K562 (cell line): ENCODE measurements around the gene ERC2. TPM values are rescaled to one million over a fixed set of nuclear protein-coding genes. Genes with fewer than 3 reads are reported as not detected.

ENCODE experiments used
- ATAC-seq: fragments of 200-7000 bp; cut with Tn5 transposase; 3 replicates; pipeline ENCODE4 v1.9.1; 2020; ENCODE audit warnings: moderate library complexity
- BruUV-seq: library from RNA; stranded (reverse); fragments of 400-500 nt; replicated peaks from 2 replicates; lab custom pipeline; 2021; lab: Mats Ljungman, UMichigan
- CTCF ChIA-PET: fragments of 300-600 bp; formaldehyde crosslinking; extraction: SDS; loops from one replicate; lab custom pipeline; 2021; ENCODE audit warnings: low intra/inter-chr PET ratio; lab: Yijun Ruan, JAX
- POLR2A ChIA-PET: fragments of 300-600, 350-650 bp; sonication (Branson Sonifier 250); formaldehyde crosslinking; extraction: SDS; loops from one replicate; lab custom pipeline; 2021; ENCODE audit warnings: antibody characterized with exemption, inconsistent platforms; lab: Yijun Ruan, JAX
- DNase-seq, 4 experiments: peaks; one replicate each; pipeline versions ENCODE4 v3.0.0 to v3.0.0-alpha.2; 2011 to 2018; ENCODE audit warnings: low spot score in 3 of 4, mixed read lengths in 3 of 4; ENCODE audit errors: extremely low read depth in 1 of 4
- FAIRE-seq: peaks from 2 replicates; lab custom pipeline; 2011; peaks lifted over from hg19 to GRCh38; lab: Jason Lieb, UNC
- H2AFZ ChIP-seq: 2 replicates; pipeline ENCODE4 v1.6.0; 2011; ENCODE audit warnings: low read depth, low read length, control low read depth, inconsistent platforms
- H3K27ac ChIP-seq: fragments of 200-600 bp; 3 replicates; pipeline ENCODE4 v1.8.0; 2011; ENCODE audit warnings: low read depth, mild to moderate bottlenecking, control low read depth, inconsistent platforms, low read length, moderate library complexity, mixed read lengths; ENCODE audit errors: extremely low read depth
- H3K27me3 ChIP-seq, 2 experiments: fragments of 300-600 bp in 1 of 2; 2 replicates in 1 of 2; 3 replicates in 1 of 2; pipeline versions ENCODE4 v1.6.0 to v1.8.0; 2011; ENCODE audit warnings: inconsistent platforms in 2 of 2, low read length in 2 of 2, mild to moderate bottlenecking in 1 of 2, mixed read lengths in 1 of 2, moderate library complexity in 1 of 2; ENCODE audit not compliant: control insufficient read depth in 2 of 2, insufficient read depth in 2 of 2
- H3K36me3 ChIP-seq: fragments of 300-600 bp; 3 replicates; pipeline ENCODE4 v1.8.0; 2011; ENCODE audit warnings: mild to moderate bottlenecking, low read length, inconsistent platforms; ENCODE audit not compliant: control insufficient read depth, insufficient read depth
- H3K4me1 ChIP-seq, 2 experiments: fragments of 200-600 bp in 1 of 2; replicated peaks in 1 of 2; 2 replicates in 1 of 2; 3 replicates in 1 of 2; pipeline versions ENCODE4 v1.5.1 to v1.8.0; 2011; ENCODE audit warnings: inconsistent platforms in 2 of 2, low read length in 2 of 2, mild to moderate bottlenecking in 1 of 2, mixed read lengths in 1 of 2, moderate library complexity in 1 of 2; ENCODE audit not compliant: control insufficient read depth in 2 of 2, insufficient read depth in 2 of 2
- H3K4me2 ChIP-seq: 2 replicates; pipeline ENCODE4 v1.6.1; 2011; ENCODE audit warnings: low read length, control low read depth, inconsistent platforms, mixed read lengths; ENCODE audit not compliant: insufficient read depth
- H3K4me3 ChIP-seq: fragments of 200-600 bp; sonication (generic), shearing (Covaris generic); 2 replicates; pipeline ENCODE4 v1.5.1; 2016; ENCODE audit warnings: control low read depth, inconsistent platforms
- H3K79me2 ChIP-seq: fragments of 200-600 bp; 3 replicates; pipeline ENCODE4 v1.8.0; 2011; ENCODE audit warnings: low read length, inconsistent platforms; ENCODE audit not compliant: control insufficient read depth, insufficient read depth
- H3K9ac ChIP-seq, 2 experiments: 2 replicates each; pipeline versions ENCODE4 v1.6.0 to v1.6.1; 2011; ENCODE audit warnings: low read depth in 2 of 2, low read length in 2 of 2, control low read depth in 1 of 2, inconsistent platforms in 1 of 2, mild to moderate bottlenecking in 1 of 2, mixed read lengths in 1 of 2; ENCODE audit not compliant: insufficient read depth in 1 of 2
- H3K9me1 ChIP-seq: one replicate; pipeline ENCODE4 v1.6.0; 2011; ENCODE audit warnings: inconsistent platforms, mild to moderate bottlenecking, low read length, moderate library complexity; ENCODE audit not compliant: control insufficient read depth, insufficient read depth
- H3K9me3 ChIP-seq: replicated peaks from 2 replicates; pipeline ENCODE4 v1.5.1; 2011; ENCODE audit warnings: low read depth, low read length, inconsistent platforms; ENCODE audit not compliant: control insufficient read depth, insufficient read depth
- H4K20me1 ChIP-seq: replicated peaks from 2 replicates; pipeline ENCODE4 v1.6.1; 2011; ENCODE audit warnings: low read length, inconsistent platforms, mixed read lengths; ENCODE audit not compliant: control insufficient read depth, insufficient read depth
- RFX1 ChIP-seq: fragments of 450-650 bp; IDR thresholded peaks from 2 replicates; pipeline ENCODE4 v1.6.1; 2016; ENCODE audit warnings: mild to moderate bottlenecking, moderate library complexity
- ZNF707 ChIP-seq: fragments of 250-450 bp; sonication (Bioruptor Pico); conservative IDR thresholded peaks from 2 replicates; pipeline ENCODE4 v1.8.0; 2022; ENCODE audit warnings: inconsistent platforms, mild to moderate bottlenecking, moderate library complexity
- WGBS: fragments of 100-300 bp; shearing (Covaris generic); methylation state at CpG from one replicate; pipeline ENCODE4 v1.1.6; 2016; ENCODE audit warnings: low coverage, mixed read lengths; ENCODE audit not compliant: insufficient coverage; ENCODE audit errors: missing lambda C conversion rate; 5-methylcytosine and 5-hydroxymethylcytosine counted together
- in situ Hi-C: fragments of 300-500 bp; cut with MboI; formaldehyde crosslinking; loops from 4 replicates; pipeline ENCODE4 v1.15.0; 2018; ENCODE audit warnings: inconsistent platforms, mixed read lengths
- intact Hi-C: fragments of 100-400 bp; cut with micrococcal nuclease; formaldehyde crosslinking; loops from 2 replicates; pipeline ENCODE4 v1.14.2; 2022
- polyA plus RNA-seq, 8 experiments: library from polyadenylated mRNA; depleted of rRNA in 4 of 8; stranded (reverse) in 5 of 8; unstranded in 3 of 8; fragments of >200 nt; fragmentation: Nextera tagmentation in 2 of 8; fragmentation: Illumina TruSeq in 1 of 8; extraction: Ambion mirVana in 2 of 8; extraction: Trizol in 1 of 8; gene quantifications; 2 replicates each; pipeline versions ENCODE4 v1.2.1 to v1.2.3, GENCODE V29; 2011 to 2014; ENCODE audit warnings: inconsistent platforms in 1 of 8, missing spikeins in 1 of 8
- total RNA-seq, 7 experiments: library from RNA; depleted of rRNA in 6 of 7; stranded (reverse); fragments of >200 nt in 6 of 7; fragmentation: Illumina TruSeq in 2 of 7; extraction: Trizol in 2 of 7; gene quantifications; 2 replicates each; pipeline versions ENCODE4 v1.2.1 to v1.2.3, GENCODE V29; 2011 to 2021; ENCODE audit warnings: low replicate concordance in 1 of 7
- TF ChIP-seq, protein P1 (sequence below): fragments of 450-650 bp; formaldehyde crosslinking; conservative IDR thresholded peaks from 2 replicates; pipeline ENCODE4 v1.4.0; 2022; ENCODE audit warnings: mild to moderate bottlenecking, missing genetic modification characterization

ERC2 gene
- total and polyA plus RNA-seq, 9 of the 15 experiments (the other 6 are each of a cell fraction or from before 2014, with no cell fraction given), result 0.04 to 0.18 (median 0.07) TPM; not detected in 2

- Histone ChIP-seq H3K36me3 (no peaks in the 10 kb centered on the region), H3K9me1 (no peaks in the 10 kb centered on the region), H3K9me3 (no peaks in the 10 kb centered on the region), H3K27me3 (peaks cover 0 to 4% of the 10 kb centered on the region in 2 experiments; a peak in 1 of 5 replicates), H3K9ac (no peak overlapping the region), H3K27ac (no peak overlapping the region), H3K4me1 (no peaks in the 10 kb centered on the region), H3K4me2 (no peak overlapping the region), H3K4me3 (no peak overlapping the region), H3K79me2 (no peaks in the 10 kb centered on the region), H4K20me1 (no peaks in the 10 kb centered on the region), H2AFZ (no peak overlapping the region)
- ChIA-PET POLR2A (interaction anchor here (0.6 kb wide), 1 partner anchor 629 kb away, joined by 5 read pairs; no protein-coding TSS in a partner anchor), CTCF (no interaction called here)
- intact Hi-C loops, result no loop called here
- no TSS peak for BruUV-seq
- 0% methylated on average over 3 of the region's 4 CpGs for WGBS
- ATAC-seq (no peak), DNase-seq (no peak), FAIRE-seq (no peak)
- TF ChIP-seq ZNF707 (CRISPR knock-in tag) (no peak), RFX1 (0 out of 2 replicates have a peak, but pooled peaks have one; percentile 9)
- in situ Hi-C loops, result no loop called here
Observed at GRCh38 chr3:55538158-55538557, 930.1 kb downstream of the ERC2 start.

DNA sequence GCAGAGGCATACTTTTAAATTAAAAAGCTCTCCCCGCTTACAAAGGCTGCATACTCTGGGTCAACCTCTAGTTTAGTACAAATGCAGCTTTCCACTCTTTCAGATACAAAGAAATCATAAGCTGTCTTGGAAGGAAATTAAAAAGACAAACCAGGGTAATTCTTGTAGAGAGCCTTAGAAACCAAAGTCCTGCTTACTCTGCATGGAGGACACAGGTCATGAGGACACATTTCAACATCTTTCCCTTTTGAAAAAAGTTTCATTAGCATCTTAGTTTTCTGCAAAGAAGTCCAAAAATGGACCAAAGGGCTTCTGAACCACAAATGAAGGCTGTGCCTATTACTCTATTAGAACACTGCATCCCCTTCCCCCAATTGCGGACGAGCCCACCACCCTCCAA lies 930.7 kb downstream of the ERC2 start:
- no TSS peak for BruUV-seq
- intact Hi-C loops (no loop called here), in situ Hi-C loops (no loop called here)
- POLR2A ChIA-PET, result interaction anchor here (0.6 kb wide), 1 partner anchor 629 kb away, joined by 5 read pairs; no protein-coding TSS in a partner anchor
- FAIRE-seq, result no peak
- H3K27ac ChIP-seq, result no peak overlapping the region
- TF ChIP-seq, protein P1, sequence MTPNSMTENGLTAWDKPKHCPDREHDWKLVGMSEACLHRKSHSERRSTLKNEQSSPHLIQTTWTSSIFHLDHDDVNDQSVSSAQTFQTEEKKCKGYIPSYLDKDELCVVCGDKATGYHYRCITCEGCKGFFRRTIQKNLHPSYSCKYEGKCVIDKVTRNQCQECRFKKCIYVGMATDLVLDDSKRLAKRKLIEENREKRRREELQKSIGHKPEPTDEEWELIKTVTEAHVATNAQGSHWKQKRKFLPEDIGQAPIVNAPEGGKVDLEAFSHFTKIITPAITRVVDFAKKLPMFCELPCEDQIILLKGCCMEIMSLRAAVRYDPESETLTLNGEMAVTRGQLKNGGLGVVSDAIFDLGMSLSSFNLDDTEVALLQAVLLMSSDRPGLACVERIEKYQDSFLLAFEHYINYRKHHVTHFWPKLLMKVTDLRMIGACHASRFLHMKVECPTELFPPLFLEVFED (CRISPR knock-in tag), result no peak
- no peak for ATAC-seq
- no peaks in the 10 kb centered on the region for H3K79me2 ChIP-seq
- peaks cover 0 to 4% of the 10 kb centered on the region in 2 experiments; a peak in 1 of 5 replicates for H3K27me3 ChIP-seq
- WGBS, result 0% methylated on average over 3 of the region's 3 CpGs
- H3K4me3 ChIP-seq, result no peak overlapping the region
- no peaks in the 10 kb centered on the region for H4K20me1 ChIP-seq
- H3K9me1 ChIP-seq, result no peaks in the 10 kb centered on the region
- CTCF ChIA-PET, result no interaction called here
- no peaks in the 10 kb centered on the region for H3K4me1 ChIP-seq
- no peak for DNase-seq
- no peaks in the 10 kb centered on the region for H3K9me3 ChIP-seq
- no peak overlapping the region for H3K9ac ChIP-seq
- no peaks in the 10 kb centered on the region for H3K36me3 ChIP-seq
- H2AFZ ChIP-seq, result no peak overlapping the region
- H3K4me2 ChIP-seq, result no peak overlapping the region
